HG03565 (cell line): ENCODE results near the gene FLNC.

Source experiments
- ATAC-seq: cut with Tn5 transposase; IDR thresholded peaks from one replicate; pipeline ENCODE4 v1.9.1; 2021; ENCODE audit warnings: mild to moderate bottlenecking, moderate library complexity; ENCODE audit not compliant: unreplicated experiment

FLNC gene

DNA sequence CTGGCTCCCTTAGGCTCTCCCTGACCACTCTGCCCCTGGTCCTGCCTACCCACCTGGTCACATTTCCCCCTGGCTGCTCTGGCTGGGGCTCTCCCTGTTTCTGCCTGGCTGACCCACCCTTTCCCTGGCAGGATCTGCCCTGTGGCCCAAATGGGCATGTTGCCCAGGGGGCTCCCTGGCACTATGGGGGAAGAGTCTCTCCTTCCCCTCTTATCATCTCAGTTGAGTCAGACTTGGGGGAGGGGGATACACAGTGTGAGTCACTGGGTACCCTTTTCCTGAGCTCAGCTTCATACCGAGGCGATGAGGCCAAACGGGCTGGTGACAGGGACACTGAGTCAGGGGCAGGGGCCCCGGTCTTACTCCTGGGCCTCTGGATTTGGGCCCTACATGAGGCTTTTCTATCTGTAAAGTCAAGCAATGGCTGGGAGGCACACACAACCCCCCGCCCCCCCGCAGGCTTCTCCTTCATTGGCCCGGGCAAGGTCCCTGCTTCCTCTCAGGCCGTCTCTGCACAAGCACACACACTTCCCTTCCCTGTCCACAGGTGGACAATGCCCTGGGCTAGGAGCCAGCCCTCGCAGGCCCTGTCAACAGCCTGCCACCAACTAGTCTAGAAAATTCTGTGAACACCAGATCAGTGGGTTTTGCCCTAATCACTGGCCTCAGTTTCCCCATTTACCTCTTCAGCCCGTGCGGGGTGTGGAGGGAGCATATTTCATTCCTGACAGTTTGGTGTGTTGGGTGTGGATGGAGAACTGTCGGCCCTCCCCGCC is 627 bp upstream of the FLNC start:
- ATAC-seq, result no peak

DNA sequence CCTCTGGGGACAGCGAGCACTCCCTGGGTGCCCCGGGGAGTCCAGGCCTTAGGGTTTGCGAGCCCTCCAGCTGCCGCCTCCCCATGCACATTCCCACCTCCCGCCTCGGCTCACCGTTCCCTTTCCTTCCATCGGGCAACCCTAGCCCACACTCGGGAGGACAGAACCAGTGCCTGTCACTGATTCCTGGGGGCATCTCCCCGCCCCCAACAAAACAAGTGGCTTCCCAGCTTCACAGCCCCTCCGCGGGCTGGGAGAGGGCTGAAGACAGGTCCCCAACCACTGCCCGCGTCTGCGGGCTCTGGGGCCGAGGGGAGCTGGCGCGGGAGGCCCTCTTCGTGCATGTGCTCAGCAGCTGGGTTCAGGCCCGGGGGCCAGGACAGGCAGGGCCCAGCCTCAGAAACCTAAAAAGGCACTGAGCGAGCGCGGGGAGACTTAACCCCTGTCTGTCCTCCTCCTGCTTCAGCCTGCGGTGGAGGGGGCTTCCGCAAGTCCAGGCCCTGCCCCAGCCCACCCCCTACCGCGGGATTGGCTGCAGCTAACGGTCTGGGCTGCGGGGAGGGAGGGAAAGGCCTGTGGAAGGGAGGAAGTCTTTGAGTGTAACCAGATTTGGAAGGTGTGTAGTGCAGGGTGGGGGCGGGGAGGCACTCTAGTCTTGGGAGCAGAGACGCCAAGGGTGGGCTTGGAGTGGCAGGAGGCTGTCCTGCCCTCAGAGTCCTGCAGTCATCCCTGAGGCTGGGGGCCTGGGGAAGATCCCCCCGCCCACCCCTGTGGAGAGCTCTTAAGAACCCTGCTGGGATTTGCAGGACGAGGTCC is 1.2 kb downstream of the FLNC start:
- ATAC-seq, result no peak

DNA sequence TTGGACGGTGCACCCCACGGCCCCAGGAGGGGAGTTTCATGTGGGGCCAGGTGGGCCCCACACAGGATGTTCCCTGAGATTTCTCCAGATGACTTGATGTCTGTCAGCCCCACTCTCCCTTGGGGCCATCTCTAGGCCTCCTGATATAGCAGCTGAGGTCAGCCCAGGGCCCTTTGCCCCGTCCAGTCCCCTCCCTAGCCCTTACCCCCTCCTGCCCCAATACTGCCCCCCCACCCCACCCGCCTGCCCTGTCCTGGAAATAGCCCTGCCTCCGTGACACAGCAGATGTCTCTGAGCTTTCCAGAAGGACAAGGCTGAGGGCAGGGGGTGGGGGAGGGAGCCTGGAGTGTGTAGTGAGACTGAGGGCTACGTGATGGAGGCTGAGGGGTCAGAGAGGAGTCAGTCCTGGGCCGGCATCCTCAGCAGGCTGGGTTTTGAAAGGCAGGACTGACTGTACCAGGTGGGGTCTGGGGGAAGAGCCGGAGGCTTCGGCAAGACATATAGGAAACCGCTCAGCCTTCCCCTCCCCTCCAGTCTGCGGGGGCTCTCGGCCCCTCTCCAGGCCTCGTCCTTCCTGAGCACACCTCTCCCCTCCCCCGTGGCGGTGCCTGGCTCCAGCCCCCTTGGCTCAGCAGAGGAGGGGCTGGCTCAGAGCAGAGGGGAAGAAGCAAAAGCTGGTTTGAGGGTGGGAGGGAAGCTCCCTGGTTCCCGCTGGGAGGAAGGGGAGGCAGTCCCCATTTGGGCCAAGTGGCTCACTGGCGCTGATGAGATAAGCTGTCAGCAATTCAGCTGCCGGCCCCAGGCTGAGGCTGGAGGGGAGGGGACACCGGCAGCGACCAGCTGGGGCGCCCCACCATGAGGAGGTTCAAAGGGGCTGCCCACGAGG is 2.0 kb downstream of the FLNC start:
- ATAC-seq, result no peak

DNA sequence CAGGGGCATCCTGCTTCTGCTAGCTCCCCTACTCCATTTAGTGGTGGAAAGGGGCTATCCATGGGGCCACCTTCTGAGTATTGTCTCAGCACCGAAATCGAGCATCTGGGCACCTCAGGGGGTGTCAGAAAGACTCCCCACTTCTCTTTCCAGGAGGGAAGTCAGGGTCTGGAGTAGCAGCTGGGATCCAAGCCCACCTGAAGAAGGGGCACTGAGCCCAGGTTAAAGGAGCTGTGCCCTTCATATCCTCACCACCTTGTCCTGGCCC is 2.6 kb downstream of the FLNC start:
- no peak for ATAC-seq

DNA sequence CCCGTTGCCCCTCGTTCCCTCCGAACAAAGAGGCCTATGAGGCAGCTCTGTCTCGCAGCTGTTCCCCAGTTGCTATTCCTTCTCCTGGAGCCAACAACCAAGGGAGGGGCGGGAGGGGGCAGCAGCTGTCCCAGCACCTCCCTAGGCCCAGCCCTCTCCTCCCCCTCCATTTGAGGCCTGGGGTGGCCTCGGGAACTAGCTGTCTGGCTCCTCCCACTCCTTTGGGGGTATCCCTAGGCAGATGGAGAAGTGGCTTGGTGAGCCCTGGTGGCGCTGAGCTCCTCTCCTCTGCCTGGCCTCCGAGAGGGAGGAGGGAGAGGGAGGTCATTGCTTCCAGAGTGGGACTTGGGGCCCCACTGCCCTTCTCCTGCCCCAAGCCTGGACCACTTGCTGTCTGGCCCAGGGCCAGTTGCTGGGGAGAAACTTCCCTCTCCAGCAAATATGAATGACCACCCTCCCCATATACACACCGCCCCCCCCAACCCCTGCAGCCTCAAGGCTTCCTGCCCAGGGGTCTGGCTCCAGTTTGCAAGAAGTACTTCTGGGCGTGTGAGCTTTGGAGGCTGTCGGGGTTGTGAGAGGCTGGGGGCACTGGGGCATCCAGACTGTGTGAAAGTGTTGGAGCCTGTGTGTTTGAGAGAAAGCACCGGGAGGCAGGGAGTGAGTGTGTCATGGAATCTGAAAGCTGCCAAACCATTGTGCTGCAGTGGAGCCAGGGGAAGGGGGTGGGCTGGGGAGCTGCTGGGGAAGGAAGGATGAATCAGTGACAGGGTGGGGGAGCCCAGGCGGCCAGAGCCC is 3.1 kb downstream of the FLNC start:
- no peak for ATAC-seq

DNA sequence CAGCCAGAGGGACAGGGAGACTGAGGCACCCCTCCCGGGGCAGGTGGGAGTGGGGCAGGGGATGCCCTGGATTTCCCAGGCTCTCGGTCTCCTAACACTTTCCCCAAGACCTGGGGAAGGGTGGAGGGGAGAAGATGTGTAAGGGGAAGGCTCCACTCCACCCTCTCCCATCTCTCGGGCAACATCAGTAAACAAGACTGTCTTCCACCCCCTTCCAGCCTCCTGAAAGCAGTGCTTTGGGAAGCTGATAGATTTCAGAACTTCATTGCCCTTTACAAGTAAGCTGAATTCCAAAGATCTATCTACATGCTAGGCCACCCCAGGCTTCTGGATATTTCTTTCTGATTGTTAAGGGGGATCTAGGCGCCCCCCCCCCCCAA is 3.7 kb downstream of the FLNC start:
- ATAC-seq, result no peak

DNA sequence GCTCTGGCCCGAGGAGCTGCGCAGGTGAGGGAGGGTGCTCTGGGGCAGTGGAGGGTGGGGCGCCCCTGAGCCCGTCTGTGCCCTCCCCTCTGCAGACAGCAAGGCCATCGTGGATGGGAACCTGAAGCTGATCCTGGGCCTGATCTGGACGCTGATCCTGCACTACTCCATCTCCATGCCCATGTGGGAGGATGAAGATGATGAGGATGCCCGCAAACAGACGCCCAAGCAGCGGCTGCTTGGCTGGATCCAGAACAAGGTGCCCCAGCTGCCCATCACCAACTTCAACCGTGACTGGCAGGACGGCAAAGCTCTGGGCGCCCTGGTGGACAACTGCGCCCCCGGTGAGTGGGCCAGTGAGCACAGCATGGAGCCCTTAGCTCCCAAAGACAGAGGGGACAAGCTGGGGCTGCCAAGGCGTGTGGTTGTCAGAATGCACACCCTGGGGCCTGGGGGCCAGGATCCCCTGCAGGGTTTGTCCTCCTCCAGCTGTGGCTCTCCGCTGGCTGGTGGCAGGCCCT is 5.1 kb downstream of the FLNC start:
- ATAC-seq, result no peak

DNA sequence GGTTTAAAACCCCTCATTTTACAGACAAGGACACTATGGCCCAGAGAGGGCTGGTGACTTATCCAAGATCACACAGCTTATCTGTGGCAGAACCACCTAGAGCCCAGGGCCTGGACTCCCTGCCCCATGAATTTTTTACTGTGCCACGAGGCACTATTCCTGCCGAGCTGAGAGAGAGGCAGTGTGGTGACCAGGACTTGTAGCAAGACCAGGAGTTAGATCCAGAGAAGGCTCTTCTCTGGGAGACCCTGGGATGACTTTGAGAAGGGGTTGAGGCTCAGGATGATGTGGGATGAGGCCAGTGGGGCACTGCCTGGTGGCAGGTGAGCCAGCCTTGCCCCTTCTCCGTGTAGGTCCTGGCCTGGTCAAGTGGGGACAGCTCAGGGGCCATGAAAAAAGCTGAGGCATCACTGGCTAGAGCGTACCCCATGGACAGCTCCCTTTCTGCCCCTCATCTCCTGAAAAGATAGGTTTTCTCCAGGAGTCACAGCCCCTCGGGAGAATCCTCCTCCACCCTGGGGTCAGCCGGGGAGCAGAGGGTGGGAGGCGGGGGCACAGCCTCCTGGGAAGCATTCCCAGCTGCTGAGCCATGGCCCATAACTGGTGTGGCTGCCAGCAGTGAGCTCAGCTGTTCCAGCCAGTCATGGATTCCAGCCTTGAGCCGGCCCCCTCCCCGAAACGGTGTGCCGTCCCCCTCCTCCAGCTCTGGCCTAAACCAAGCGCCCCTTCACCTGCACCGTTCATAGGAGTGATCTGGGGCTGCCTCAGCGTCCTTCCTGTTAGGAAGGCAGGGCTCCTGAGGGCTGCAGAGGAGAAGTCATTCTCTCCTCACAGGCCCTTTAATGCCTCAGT is 5.8 kb downstream of the FLNC start:
- ATAC-seq, result no peak

DNA sequence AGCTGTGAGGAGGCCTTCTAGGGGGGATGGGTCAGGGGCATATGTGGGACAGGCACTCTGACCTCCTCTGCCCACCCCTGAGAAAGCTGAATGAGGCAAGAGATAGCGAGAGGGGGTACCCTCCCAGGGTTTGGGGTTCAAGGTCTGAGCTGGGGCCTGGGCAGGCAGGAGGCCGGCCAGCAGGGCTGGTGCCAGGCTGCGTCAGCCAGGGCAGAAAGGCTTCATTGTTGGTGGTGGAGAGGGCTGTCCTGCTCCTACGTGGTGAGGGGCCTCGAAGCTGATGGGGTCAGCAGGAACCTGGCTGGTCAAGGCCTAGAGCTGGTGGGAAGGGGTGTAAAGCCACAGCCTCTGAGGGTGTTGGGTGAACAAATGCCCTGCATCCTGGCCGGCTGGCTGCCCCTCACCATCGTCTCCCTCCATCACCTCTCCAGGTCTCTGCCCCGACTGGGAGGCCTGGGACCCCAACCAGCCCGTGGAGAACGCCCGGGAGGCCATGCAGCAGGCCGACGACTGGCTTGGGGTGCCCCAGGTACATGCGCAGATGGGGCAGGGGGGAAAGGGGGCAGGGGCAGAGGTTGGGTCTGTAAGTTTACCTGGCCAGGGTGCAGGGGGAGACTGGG is 6.6 kb downstream of the FLNC start:
- no peak for ATAC-seq

DNA sequence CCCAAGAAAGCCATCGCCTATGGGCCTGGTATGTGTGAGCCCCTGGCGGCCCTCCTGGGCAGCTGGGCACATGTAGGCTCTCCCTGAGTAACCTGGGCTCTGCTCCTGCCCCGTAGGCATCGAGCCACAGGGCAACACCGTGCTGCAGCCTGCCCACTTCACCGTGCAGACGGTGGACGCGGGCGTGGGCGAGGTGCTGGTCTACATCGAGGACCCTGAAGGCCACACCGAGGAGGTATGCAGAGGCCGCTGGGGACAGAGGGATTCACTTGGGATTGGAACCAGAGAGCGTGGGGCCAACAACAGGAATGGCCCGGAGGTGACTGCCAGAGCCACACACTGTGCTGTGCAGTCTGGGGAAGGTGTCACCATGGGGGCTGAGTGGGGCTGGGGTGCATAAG is 7.3 kb downstream of the FLNC start:
- ATAC-seq, result no peak

DNA sequence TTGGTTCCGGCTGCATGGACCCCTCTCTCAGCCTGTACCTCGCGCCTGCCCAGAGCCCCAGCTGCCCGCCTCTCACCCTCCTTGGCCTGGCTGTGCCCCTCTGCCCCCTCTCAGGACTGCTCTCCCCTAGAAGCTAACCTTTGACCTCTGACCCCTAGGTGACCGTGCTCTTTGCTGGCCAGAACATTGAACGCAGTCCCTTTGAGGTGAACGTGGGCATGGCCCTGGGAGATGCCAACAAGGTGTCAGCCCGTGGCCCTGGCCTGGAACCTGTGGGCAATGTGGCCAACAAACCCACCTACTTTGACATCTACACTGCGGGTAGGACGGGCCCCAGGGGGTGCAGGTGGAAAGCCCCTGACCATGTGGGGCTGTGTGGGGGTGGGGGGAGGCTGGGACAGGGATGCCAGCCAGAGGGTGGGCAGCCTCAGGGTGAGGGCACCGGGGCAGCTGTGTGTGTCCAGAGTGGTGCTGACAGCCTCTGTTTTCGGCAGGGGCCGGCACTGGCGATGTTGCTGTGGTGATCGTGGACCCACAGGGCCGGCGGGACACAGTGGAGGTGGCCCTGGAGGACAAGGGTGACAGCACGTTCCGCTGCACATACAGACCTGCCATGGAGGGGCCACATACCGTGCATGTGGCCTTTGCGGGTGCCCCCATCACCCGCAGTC is 8.0 kb downstream of the FLNC start:
- ATAC-seq, result no peak

DNA sequence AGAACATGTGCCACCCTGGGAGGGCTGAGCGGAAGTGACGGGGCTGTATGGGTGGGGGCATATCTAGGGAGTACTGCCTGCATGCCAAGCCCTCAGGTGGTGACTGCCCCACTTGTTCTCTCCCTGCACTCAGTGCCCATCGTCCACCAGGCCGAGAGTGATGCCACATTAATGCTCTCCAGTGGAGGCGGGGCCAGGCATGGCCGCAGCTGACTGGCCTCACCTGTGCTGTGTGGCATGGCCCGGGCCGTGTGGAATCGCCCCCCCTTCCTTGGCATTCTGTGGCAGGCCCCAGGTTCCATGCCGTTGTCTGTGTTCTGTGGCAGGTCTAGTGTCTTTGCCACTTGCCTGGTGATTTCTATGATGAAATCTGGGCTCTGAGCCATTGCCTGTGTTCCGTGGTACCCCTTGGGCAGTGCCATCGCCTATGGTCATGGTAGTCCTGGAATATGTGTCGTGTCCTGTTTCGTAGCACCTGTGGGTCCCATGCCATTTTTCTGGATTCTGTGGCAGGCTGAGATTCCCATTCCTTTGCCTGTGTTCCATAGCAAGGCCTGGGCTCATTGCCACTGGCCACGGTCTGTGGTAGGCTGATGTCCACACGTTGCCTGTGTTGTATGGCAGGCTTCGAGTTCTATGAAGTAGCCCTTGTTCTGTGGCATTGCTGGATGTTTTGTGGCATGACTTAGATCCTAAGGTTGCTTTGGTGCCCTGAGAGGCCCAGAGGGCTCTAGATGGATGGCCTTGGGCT is 8.9 kb downstream of the FLNC start:
- ATAC-seq, result no peak

DNA sequence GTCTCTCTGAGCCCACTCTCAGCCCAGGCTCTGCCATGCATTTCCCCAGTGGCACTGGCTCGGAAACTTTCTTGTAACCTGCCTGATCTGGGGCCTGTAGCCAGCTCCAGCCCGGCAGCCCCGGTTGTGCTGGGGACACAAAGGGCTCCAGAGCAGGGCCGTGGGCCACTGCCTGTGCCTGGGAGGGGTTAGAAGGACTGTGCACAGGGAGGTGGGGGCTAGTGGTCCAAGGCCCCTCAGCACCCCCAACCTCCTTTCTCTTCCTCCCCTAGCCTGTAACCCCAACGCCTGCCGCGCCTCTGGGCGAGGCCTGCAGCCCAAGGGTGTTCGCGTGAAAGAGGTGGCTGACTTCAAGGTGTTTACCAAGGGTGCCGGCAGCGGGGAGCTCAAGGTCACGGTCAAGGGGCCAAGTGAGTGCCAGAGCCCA is 9.6 kb downstream of the FLNC start:
- no peak for ATAC-seq

DNA sequence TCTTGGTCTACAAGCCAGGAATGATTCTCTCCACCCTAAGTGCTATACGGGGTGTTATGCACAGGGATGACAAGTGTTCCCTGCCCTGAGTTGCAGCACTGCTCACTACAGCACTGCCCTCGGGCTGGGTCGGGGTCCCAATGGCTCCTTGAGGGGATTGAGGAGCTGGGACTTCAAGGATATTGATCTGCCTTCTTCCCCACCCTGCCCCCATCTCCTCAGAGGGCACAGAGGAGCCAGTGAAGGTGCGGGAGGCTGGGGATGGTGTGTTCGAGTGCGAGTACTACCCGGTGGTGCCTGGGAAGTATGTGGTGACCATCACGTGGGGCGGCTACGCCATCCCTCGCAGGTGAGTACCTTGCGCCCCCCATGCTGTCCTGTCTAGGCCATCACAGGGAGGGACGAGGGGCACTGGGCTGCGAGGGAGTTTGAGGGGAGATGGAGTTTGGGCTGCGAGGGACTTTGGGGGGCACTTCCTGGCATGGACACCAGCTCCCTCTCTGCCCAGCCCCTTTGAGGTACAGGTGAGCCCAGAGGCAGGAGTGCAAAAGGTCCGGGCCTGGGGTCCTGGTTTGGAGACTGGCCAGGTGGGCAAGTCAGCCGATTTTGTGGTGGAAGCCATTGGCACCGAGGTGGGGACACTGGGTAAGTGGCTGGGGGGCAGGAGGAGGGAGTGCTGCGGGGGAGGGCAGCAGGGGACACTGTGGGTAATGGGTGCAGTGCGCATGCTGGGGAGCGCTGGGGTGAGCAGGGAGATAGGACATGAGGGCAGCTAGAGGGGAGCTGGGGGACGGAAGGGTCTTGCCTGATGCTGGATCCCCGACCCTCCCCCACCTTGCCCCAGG is 10.3 kb downstream of the FLNC start:
- ATAC-seq, result no peak

DNA sequence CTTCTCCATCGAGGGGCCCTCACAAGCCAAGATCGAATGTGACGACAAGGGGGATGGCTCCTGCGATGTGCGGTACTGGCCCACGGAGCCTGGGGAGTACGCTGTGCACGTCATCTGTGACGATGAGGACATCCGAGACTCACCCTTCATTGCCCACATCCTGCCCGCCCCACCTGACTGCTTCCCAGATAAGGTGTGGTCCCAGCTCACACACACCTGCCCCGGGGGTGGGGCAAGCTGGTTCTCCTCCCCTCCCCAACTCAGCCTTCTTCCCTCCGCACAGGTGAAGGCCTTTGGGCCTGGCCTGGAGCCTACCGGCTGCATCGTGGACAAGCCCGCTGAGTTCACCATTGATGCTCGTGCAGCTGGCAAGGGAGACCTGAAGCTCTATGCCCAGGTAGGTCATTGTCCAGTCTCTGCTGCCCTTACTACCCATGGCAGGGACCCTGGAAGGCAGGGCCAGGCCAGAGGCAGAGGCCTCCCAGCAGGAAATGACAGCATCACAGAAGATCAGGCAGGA is 11.0 kb downstream of the FLNC start:
- no peak for ATAC-seq

DNA sequence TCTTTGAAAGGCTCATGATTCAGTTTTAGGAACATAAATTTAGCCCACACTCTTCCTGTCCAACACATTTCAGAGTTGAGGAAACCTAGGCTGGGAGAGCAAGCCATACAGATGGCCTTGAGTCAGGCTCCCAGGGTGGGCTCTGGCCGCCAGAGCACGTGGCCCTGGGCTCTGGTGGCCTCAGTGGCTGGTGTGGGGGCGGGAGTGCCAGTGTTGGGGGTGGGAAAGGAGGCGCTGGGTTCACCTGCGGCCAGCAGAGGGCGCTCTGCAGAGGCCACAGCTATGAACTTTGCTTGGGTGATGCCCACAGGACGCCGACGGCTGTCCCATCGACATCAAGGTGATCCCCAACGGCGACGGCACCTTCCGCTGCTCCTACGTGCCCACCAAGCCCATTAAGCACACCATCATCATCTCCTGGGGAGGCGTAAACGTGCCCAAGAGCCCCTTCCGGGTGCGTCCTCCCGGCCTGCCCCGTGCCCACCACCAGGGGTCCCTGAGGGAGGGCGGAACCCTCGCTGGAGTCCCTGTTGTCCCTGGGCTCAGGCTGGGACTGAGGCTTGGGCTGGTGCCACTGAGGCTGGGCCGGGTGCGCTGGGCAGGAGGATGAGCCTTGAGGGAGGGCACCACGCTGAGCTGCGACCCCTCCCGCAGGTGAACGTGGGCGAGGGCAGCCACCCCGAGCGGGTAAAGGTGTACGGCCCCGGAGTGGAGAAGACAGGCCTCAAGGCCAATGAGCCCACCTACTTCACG is 11.9 kb downstream of the FLNC start:
- no peak for ATAC-seq
